ENCODE results near the gene ZNF260. TPM values are rescaled to one million over a fixed set of nuclear protein-coding genes. Genes with fewer than 3 reads are reported as not detected.

ZNF260 gene
- total RNA-seq, 1 experiment from 2014 or later, result 21.5 TPM

Other genes starting within 250 kb of the ZNF260 start
- 4.2 and 5.7 TPM in 2 replicates for gene ZFP14, start 149.1 kb downstream of the ZNF260 start, total RNA-seq (2014; rRNA removed; shearing (Covaris generic))
- 7.3 and 12.2 TPM in 2 replicates for gene ZFP82, start 109.6 kb downstream of the ZNF260 start, total RNA-seq (2014; rRNA removed; shearing (Covaris generic))
- gene ZNF566, start 38.7 kb downstream of the ZNF260 start, total RNA-seq (2014; rRNA removed; shearing (Covaris generic)), result 6.6 and 13.6 TPM in 2 replicates
- 6.0 and 8.2 TPM in 2 replicates for gene ZNF529, start 45.0 kb upstream of the ZNF260 start, total RNA-seq (2014; rRNA removed; shearing (Covaris generic))
- 6.2 and 14.1 TPM in 2 replicates for gene ZNF382, start 77.0 kb upstream of the ZNF260 start, total RNA-seq (2014; rRNA removed; shearing (Covaris generic))
- gene ZNF461, start 138.6 kb upstream of the ZNF260 start, total RNA-seq (2014; rRNA removed; shearing (Covaris generic)), result 5.3 and 5.9 TPM in 2 replicates
- 5.5 and 12.3 TPM in 2 replicates for gene ZNF567, start 159.3 kb upstream of the ZNF260 start, total RNA-seq (2014; rRNA removed; shearing (Covaris generic))
- gene ZNF850, start 244.5 kb upstream of the ZNF260 start, total RNA-seq (2014; rRNA removed; shearing (Covaris generic)), result 6.1 and 8.9 TPM in 2 replicates

Data from H7 (cell line).